HG03175 (cell line): ENCODE measurements around the gene ZFPM1.

Experiments used
- ATAC-seq: cut with Tn5 transposase; IDR thresholded peaks from one replicate; pipeline ENCODE4 v1.9.1; 2021; ENCODE audit warnings: mild to moderate bottlenecking, moderate library complexity; ENCODE audit not compliant: unreplicated experiment

ZFPM1 gene

GRCh38 chr16:88495268-88495772, 42.2 kb downstream of the ZFPM1 start:
- ATAC-seq, result no peak

- ATAC-seq, result no peak
Measured at GRCh38 chr16:88497561-88498462, 44.7 kb downstream of the ZFPM1 start.

GRCh38 chr16:88498576-88499208, 45.6 kb downstream of the ZFPM1 start:
- no peak for ATAC-seq

- no peak for ATAC-seq
Measured at GRCh38 chr16:88499292-88499691, 46.2 kb downstream of the ZFPM1 start.

- no peak for ATAC-seq
Measured at GRCh38 chr16:88499836-88500251, 46.8 kb downstream of the ZFPM1 start.

- ATAC-seq, result no peak
Measured at GRCh38 chr16:88500255-88500661, 47.2 kb downstream of the ZFPM1 start.

GRCh38 chr16:88502371-88502770, 49.3 kb downstream of the ZFPM1 start:
- ATAC-seq, result no peak

- no peak for ATAC-seq
Measured at GRCh38 chr16:88502776-88503280, 49.7 kb downstream of the ZFPM1 start.

GRCh38 chr16:88503374-88503770, 50.3 kb downstream of the ZFPM1 start:
- no peak for ATAC-seq

- ATAC-seq, result no peak
Measured at GRCh38 chr16:88503771-88504488, 50.9 kb downstream of the ZFPM1 start.

GRCh38 chr16:88504489-88505404, 51.7 kb downstream of the ZFPM1 start:
- no peak for ATAC-seq

- no peak for ATAC-seq
Measured at GRCh38 chr16:88505405-88506082, 52.5 kb downstream of the ZFPM1 start.

- ATAC-seq, result no peak
Measured at GRCh38 chr16:88506723-88507122, 53.6 kb downstream of the ZFPM1 start.

GRCh38 chr16:88507231-88507743, 54.2 kb downstream of the ZFPM1 start:
- ATAC-seq, result no peak

GRCh38 chr16:88508376-88508867, 55.3 kb downstream of the ZFPM1 start:
- ATAC-seq, result no peak

- ATAC-seq, result no peak
Measured at GRCh38 chr16:88508868-88509748, 56.0 kb downstream of the ZFPM1 start.

- ATAC-seq, result no peak
Measured at GRCh38 chr16:88509749-88510069, 56.6 kb downstream of the ZFPM1 start.
